GM18505 (cell line): ENCODE data around the gene PSG11.
"Not testable (repeated sequence)": the region's sequence is repeated elsewhere in the genome, so short reads cannot be mapped to it uniquely, and the experiment has no call there.

ENCODE experiments used
- ATAC-seq: cut with Tn5 transposase; IDR thresholded peaks from one replicate; pipeline ENCODE4 v1.9.1; 2021; ENCODE audit not compliant: unreplicated experiment
- POLR2A ChIP-seq: IDR thresholded peaks from 4 replicates; pipeline ENCODE4 v1.6.1; 2011; ENCODE audit warnings: borderline replicate concordance; ENCODE audit not compliant: insufficient read depth, insufficient read length; ENCODE audit errors: extremely low read depth

The PSG11 gene

DNA sequence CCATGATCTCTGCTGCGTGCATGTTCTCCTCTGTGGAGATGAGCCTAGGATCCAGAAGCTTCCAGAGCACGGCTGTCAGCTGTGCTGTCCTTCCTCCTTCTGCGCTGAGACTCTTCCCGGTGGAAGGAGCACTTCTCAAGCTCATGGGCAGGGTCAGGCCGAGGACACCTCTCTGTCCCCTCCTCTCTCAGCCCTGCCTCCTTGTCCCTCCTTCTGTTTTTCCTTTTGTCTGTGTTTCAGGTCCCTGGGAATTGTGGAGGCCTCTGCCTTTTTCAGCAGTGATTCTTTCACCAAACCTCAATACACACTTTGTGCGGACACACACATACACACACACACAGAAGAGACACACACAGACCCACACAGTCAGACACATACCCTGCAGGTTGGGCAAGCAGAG, at the start of gene PSG11:
TSS of gene PSG11 (minus strand) at position 101 of the 400 bp plus-strand sequence. CDS start at position 4, 97 bp downstream.
- ATAC-seq = not testable (repeated sequence)

DNA sequence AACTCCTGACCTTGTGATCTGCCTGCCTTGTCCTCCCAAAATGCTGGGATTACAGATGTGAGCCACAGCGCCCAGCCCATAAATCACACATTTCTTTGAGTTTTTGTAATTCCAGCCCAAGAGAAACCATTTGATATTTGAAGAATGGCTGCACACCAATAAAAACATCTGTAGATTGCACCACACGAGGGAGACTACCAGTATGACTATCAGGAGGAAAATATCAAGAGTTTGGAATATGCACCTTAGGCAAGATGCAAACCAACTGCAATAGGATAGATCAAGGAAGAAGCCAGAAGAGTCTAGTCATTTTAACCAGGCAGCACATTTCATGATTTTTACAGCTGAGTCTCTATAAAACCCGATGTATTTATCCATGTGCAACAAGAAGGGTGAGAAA, 36.1 kb upstream of the PSG11 start:
- ATAC-seq = not testable (repeated sequence)

DNA sequence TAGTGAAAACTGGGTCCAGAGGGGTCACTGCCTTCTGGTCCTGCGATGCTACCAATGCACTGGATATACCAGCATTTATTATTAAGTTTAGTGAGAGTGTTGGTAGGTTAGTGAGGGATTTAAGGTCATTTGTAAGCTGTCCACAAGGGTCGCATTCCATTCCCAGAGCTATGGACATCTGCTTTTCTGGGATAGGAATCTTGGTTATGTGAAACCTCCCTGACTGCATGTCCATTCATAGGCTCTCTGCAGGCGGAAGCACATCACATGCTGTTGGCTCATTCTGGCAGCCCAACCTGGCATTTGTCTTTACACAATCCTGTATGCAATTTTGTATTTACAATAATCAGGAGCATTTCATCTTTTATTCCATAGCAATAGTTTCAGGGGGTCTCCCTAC, 35.1 kb upstream of the PSG11 start:
- ATAC-seq = not testable (repeated sequence)

DNA sequence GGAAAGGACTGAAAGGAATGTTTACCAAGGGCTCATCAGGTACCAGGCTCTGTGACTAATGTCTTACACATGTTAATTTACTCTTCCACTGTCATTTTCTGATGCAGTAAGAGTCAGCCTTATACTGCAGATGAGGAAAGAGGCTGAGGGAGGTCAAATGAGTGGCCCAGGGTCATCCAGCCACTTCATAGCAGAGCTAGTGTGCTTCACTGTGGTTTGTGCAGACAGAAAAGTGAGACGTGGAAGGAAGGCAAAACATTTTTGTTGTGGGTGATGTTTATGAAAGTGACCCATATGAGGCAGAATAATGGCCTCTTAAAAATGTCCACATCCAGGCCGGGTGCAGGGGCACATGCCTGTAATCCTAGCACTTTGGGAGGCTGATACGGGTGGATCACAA, 34.0 kb upstream of the PSG11 start:
- ATAC-seq = not testable (repeated sequence)

DNA sequence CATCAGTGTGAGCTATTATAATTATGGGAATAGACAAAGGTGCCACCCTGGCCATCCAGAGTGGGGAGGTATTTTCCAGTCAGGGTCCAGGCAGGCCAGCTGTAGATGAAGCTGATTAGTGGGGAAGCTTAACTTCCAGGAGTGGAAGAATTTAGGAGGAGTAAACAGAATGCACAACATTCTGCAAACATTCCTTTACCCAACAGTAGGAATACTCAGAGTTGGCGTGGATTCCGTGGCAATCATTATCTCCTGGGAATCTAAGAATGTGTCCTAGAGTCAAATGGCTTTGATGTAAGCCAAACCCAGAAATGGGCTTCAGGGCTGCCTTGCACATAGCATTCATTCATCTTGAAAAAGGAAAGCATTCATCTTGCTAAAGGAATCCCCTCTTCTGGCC, 33.2 kb upstream of the PSG11 start:
- not testable (repeated sequence) for ATAC-seq

DNA sequence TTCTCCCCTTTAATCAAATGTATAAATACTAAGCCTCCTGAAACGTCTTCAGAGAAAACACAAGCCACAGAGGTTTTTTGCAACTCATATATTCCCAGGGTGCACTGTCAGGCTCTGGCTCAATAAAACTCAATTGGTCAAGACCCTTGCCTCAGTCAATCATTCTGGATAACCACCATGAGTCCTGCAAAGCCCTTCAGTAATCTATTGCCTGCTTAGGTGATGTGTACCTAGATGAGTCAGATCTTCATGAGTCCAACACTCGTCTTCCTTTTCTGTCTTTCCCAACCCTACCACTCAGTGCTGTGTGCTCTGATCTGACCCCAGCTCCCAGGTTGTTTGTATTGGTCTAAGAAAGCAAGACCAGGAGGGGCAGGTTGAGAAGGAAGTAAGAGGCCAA, 32.2 kb upstream of the PSG11 start:
- ATAC-seq = not testable (repeated sequence)

DNA sequence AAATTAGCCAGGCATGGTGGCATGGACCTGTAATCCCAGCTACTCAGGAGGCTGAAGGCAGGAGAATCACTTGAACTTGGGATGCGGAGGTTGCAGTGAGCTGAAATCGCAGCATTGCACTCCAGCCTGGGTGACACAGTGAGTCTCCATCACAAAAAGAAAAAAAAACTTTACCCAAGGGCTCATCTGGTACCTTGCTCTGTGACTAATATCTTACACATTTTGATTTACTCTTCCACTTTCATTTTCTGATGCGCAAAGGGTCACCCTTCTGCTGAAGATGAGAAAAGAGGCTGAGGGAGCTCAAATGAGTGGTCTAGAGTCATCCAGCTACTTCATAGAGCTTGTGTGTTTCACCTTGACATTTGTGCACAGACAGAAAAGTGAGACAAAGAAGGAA, 21.7 kb upstream of the PSG11 start:
- ATAC-seq = not testable (repeated sequence)

DNA sequence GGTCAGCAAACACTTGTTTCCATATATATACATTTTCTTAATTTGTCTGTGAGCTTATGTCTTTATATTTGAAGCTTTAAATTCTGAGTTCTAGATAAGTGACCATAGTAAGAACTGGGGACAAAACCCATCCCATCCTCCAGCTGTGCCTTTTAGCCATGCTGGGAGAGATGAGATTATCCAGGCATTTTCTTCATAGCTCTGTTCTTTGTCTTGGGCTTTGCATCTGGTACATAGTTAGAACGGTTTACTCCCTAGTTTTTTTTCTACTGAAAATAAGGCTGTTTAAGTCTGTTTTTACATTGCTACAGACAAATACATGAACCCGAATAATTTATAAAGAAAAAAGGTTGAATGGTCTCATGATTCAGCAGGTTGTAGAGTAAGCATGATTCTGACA, 20.3 kb upstream of the PSG11 start:
- ATAC-seq = not testable (repeated sequence)

DNA sequence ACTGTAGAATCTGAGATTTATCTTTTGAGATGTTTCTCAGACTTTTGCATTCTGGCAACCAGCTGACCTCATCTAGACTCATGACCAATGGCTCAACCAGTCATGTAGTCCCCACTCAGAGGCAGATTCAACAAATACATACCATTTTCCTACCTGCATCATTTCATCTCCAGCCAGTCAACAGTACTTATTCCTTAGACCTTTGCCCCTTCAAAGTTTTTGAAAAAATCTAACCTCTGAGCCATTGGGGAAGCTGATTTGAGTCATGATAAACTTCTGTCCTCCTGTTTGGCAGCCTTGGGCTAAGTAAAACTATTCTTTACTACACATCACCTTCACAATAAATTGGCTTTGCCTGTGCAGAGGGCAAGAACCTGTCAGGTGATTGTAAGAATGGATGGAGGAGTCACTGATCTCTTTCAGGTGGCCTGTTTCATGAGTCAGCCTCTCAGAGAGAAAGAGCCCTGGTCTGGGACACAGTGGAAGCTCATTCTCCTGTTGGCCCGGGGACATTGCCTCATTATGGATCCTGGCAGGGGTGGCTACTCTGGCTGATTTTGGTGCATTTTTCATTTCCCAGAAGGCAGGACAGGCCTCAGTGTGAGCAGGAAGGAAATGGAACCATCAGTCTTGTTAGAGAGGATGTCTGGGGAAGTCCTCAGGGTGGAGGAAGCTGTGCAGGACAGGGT, 17.4 kb upstream of the PSG11 start:
- ATAC-seq = not testable (repeated sequence)

DNA sequence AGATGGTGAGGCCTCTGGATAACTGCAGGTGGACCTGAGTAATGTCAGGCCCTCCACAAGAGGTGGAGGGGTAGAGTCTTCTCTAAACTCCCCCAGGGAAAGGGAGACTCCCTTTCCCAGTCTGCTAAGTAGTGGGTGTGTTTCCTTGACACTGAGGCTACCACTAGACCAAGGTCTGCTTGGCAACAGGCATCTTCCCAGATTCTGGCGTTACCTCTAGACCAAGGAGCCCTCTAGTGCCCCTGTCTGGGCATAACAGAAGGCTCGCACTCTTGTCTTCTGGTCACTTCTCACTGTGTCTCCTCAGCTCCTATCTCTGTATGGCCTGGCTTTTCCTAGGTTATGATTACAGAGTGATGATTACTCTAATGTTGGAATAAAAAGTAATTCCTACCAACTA, 5.4 kb upstream of the PSG11 start:
- ATAC-seq = not testable (repeated sequence)

DNA sequence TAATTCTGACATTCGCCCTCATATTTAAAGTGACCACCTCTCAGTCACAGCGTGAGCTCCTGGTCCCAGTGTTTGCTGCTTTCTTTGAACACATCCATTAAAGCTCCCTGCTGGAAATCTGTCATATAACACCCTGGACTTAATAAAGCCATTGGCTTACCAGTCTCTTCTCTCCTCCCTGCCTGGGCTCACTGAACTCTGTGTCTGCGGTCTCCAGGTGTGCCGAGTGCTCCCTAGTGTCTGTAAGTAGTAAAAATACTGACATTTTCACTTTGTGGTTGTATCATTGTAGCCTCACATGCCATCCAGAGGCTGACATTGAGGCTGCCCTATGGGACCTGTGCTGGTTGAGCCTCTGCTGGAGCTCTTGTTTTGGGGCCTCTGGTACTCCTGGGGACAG, 2.6 kb upstream of the PSG11 start:
- TF ChIP-seq POLR2A = no peak
- no peak for ATAC-seq

DNA sequence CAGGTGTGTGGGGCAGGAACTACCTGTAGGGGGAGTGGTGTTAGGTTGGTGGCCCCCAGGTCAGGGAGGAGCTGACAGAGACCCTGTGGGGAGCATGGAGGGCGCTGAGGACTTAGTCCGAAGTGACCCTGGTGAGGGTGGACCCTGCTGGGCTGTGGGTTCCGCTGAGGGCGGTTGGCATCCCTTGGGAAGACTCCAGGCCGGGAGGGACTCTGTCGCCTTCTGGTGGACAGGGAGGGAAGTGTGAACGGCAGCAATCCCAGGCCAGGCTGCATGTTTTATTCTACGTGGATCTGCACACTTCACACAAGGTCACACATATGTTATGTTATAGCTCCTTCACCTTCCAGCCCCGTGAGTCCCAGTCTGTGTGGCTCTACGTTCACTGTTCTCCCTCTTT, 1.7 kb upstream of the PSG11 start:
- ATAC-seq = not testable (repeated sequence)

DNA sequence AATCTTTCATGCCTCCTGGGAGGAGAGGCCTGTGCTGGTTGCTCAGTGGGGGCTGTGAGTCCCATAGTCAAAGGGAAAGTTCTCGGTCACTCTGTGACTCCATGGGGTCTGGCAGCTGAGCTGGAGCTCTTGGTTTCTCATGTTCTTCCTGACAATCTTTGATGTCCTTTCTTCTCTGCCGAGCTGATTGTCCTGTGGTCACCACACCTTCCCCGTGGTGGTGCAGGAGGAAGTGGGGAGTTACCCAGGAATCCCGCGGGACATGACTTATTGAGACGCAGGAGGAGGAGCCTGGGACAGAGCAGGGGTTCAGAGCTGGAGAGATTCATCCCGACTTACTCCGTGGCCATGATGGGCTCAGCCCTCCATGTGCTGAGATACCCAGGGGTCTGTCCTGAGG, 792 bp upstream of the PSG11 start:
- not testable (repeated sequence) for ATAC-seq

DNA sequence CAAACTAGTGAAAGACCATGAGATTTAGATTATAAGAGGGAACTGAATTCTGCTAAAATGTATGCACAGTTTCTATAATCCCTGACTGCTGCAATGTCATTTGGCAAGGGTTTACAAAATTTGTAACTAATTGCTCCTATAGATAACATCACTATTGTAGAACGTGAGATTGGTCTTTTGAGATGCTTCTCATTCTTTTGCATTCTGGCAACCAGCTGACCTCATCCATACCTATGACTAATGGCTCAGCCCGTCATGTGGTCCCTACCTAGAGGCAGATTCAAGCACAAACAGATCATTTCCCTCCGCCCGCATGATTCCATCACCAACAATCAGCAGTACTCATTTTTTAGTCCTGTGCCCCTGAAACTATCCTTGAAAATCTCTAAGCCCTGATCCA, 4.2 kb downstream of the PSG11 start:
- ATAC-seq = not testable (repeated sequence)

DNA sequence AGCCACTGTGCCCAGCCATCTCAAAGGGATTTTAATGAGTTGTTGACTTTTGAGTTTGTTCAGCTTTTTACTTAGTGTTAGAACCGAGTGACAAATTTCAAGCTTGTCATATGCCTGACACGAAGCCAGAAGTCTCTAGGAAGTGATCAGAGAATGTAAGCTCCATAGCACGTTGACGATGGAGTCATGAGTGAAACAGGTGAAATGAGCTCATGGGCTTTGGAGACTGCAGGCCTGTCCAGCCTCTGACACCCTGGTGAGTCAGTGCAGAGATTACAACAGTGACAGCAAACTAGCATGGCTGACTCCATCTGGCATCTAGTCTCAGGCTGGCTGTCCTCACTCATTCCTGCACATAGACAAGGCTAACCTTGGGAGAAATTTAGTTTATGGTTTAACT, 4.6 kb downstream of the PSG11 start:
- not testable (repeated sequence) for ATAC-seq

DNA sequence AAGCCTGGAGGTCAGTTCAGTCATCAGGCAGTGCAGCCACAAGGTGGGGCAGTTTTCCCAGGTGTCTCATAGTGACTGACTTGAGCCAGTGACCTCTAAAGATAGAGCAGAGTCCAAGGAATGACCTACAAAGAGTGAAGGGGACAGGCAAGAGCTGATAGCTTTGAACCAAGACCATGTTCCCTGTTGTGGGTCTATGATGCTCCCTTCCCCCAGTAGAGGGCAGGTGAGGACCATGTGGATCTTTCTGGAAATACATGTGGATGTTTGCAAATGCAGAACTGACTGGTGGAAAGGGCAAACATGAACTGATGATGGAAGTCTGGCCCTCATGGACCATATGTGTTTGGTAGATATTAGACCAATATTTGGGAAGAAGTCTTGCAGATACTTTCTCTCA, 6.7 kb downstream of the PSG11 start:
- ATAC-seq = not testable (repeated sequence)

DNA sequence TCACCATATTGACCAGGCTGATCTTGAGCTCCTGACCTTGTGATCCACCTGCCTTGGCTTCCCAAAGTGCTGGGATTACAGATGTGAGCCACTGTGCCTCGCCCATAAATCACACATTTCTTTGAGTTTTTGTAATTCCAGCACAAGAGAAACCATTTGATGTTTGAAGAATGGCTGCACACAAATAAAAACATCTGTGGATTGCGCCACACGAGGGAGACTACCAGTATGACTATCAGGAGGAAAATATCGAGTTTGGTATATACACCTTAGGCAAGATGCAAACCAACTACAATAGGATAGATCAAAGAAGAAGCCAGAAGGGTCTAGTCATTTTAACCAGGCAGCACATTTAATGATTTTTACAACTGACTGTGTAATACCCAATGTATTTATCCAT, 20.4 kb downstream of the PSG11 start:
- not testable (repeated sequence) for ATAC-seq

DNA sequence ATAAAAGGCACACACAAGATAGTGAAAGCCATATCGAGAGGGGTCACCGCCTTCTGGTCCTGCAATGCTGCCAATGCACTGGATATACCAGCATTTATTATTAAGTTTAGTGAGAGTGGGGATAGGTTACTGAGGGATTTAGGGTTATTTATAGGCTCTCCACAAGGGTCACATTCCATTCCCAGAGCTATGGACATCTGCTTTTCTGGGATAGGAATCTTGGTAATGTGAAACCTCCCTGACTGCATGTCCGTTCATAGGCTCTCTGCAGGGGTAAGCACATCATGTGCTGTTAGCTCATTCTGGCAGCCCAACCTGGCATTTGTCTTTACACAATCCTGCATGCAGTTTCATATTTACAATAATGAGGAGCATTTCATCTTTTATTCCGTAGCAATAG, 21.4 kb downstream of the PSG11 start:
- not testable (repeated sequence) for ATAC-seq

DNA sequence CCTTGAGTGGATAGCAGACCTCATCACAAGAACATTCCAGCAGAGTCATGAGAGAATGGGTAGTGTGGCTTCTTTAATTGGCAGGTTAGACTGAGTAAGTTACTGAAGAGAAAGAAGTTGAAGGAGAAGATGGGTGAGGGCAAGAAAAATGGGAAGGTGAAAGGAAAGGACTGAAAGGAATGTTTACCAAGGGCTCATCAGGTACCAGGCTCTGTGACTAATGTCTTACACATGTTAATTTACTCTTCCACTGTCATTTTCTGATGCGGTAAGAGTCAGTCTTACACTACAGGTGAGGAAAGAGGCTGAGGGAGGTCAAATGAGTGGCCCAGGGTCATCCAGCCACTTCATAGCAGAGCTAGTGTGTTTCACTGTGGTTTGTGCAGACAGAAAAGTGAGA, 22.6 kb downstream of the PSG11 start:
- ATAC-seq = not testable (repeated sequence)

DNA sequence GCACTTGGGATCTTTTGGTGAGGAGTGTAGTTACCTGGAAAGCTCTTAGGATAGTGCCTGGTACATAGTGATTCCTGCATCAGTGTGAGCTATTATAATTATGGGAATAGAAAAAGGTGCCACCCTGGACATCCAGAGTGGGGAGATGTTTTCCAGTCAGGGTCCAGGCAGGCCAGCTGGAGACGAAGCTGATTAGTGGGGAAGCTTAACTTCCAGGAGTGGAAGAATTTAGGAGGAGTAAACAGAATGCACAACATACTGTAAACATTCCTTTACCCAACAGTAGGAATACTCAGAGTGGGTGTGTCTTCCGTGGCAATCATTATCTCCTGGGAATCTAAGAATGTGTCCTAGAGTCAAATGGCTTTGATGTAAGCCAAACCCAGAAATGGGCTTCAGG, 23.3 kb downstream of the PSG11 start:
- not testable (repeated sequence) for ATAC-seq

DNA sequence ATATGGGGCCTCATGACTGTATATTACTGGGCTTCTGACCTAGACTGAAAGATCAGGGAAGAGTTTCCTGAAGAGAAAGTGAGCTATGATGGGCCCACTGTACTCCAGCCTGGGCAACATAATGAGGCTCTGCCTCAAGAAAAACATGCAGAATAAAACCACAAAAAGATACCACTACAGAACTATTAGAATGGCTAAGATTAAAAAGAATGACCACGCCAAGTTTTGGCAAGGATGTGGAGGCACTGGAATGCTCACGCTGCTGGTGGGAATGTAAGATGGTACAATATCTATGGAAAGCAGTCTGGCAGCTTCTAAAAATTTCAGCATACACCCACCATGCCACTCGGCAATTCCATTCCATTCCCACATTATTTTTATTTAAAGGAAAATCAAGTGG, 30.1 kb downstream of the PSG11 start:
- not testable (repeated sequence) for ATAC-seq

DNA sequence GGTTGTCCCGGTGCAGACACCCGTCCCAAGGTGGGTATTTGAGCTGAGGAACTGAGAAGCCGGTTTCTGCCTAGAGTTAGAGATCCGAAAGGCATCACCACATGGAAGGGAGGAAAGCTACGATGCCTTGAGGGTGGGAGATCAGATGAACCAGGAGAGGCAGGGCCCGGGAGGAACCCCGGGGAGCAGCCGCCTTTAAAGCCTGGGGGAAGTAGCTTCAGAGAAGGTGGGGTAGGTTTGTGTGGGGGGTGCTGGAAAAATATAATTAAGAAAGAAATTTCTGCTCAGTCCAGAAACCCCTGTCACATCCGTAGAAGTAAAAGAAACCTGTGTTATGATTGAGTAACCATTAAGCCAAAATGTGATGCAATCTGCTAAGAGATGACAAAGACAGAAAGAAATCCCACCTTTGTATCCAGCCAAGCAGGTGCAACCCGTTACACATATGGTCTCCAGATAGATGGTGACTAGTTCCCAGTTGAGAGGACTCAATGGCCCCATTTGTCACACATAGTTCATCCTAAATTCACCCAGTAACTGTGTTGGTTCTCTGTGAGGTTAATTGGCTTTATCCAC, 34.2 kb downstream of the PSG11 start:
- ATAC-seq = not testable (repeated sequence)
